Thoracic aorta (tissue), 2 donors: ENCODE measurements around the gene SNX6. TPM values are rescaled to one million over a fixed set of nuclear protein-coding genes. Genes with fewer than 3 reads are reported as not detected.

Experiments used
- ATAC-seq: fragments of 150-250 bp; one replicate; pipeline ENCODE4 v1.8.0; 2017; ENCODE audit warnings: low read depth; ENCODE audit not compliant: insufficient number of reproducible peaks, low FRiP score
- DNase-seq: peaks from one replicate; pipeline ENCODE4 v3.0.0-alpha.2; 2020; ENCODE audit warnings: low spot score
- H3K27ac ChIP-seq, 2 donors: fragments of 200-600 bp; sonication (generic); 1 replicate in 1 of 2; 2 replicates in 1 of 2; pipeline ENCODE4 v1.5.1; 2016; ENCODE audit warnings: mild to moderate bottlenecking in 2 of 2, moderate library complexity in 2 of 2
- H3K27me3 ChIP-seq: fragments of 200-600 bp; sonication (generic); replicated peaks from 2 replicates; pipeline ENCODE4 v1.6.0; 2016; ENCODE audit warnings: mild to moderate bottlenecking; ENCODE audit not compliant: insufficient read depth
- H3K36me3 ChIP-seq: fragments of 200-600 bp; sonication (generic); one replicate; pipeline ENCODE4 v1.5.1; 2016
- H3K4me1 ChIP-seq, 2 donors: fragments of 200-600 bp; sonication (generic); 1 replicate in 1 of 2; 2 replicates in 1 of 2; pipeline versions ENCODE4 v1.5.1 to v1.6.0; 2016; ENCODE audit warnings: low read depth in 2 of 2, mild to moderate bottlenecking in 1 of 2; ENCODE audit not compliant: control insufficient read depth in 1 of 2
- H3K4me3 ChIP-seq: fragments of 200-600 bp; sonication (generic); 2 replicates; pipeline ENCODE4 v1.5.1; 2016; ENCODE audit warnings: mild to moderate bottlenecking
- H3K9me3 ChIP-seq: fragments of 200-600 bp; sonication (generic); 2 replicates; pipeline ENCODE4 v1.5.1; 2016
- CTCF ChIP-seq: fragments of 200-600 bp; sonication (generic); IDR thresholded peaks from one replicate; pipeline ENCODE4 v1.5.1; 2019; ENCODE audit warnings: antibody characterized with exemption
- total RNA-seq, 2 donors: library from RNA; depleted of rRNA; stranded (reverse); fragments of >200 nt; gene quantifications; one replicate each; pipeline versions ENCODE4 v1.1.0 to v1.2.3, GENCODE V29; 2016

Gene SNX6
- total RNA-seq, 2 donors from 2014 or later = 84.2 to 128 TPM

GRCh38 chr14:34620839-34621238 lies 9.1 kb downstream of the SNX6 start:
- H3K4me3 ChIP-seq = no peak overlapping the region
- ATAC-seq = no peak
- H3K27me3 ChIP-seq = no peaks in the 10 kb centered on the region
- TF ChIP-seq CTCF = no peak
- H3K9me3 ChIP-seq = no peaks in the 10 kb centered on the region
- no peak for DNase-seq
- H3K27ac ChIP-seq = no peak overlapping the region
- H3K4me1 ChIP-seq = peaks cover 6 to 13% of the 10 kb centered on the region in 2 donors
- H3K36me3 ChIP-seq = peaks cover 10% of the 10 kb centered on the region

- no peak for DNase-seq
- peaks cover 10% of the 10 kb centered on the region for H3K36me3 ChIP-seq
- ATAC-seq = no peak
Observed at GRCh38 chr14:34620115-34620514, 9.8 kb downstream of the SNX6 start.

GRCh38 chr14:34619471-34619870 lies 10.5 kb downstream of the SNX6 start:
- Histone ChIP-seq H3K9me3 (no peaks in the 10 kb centered on the region), H3K4me1 (peaks cover 6 to 8% of the 10 kb centered on the region in 2 donors), H3K4me3 (no peak overlapping the region), H3K36me3 (peaks cover 10% of the 10 kb centered on the region), H3K27me3 (no peaks in the 10 kb centered on the region), H3K27ac (no peak overlapping the region)
- no peak for TF ChIP-seq CTCF
- ATAC-seq (no peak), DNase-seq (no peak)

More at GRCh38 chr14:34620115-34620514, 9.8 kb downstream of the SNX6 start:
- Histone ChIP-seq H3K9me3 (no peaks in the 10 kb centered on the region), H3K4me1 (peaks cover 6 to 13% of the 10 kb centered on the region in 2 donors), H3K27me3 (no peaks in the 10 kb centered on the region), H3K27ac (no peak overlapping the region), H3K4me3 (no peak overlapping the region)
- TF ChIP-seq CTCF = no peak

GRCh38 chr14:34616360-34616759 lies 13.6 kb downstream of the SNX6 start:
- no peak for TF ChIP-seq CTCF
- DNase-seq = no peak
- H3K4me3 ChIP-seq = no peak overlapping the region
- ATAC-seq = no peak
- no peaks in the 10 kb centered on the region for H3K27me3 ChIP-seq
- no peak overlapping the region for H3K27ac ChIP-seq
- H3K4me1 ChIP-seq = peaks cover 2 to 4% of the 10 kb centered on the region in 2 donors
- peaks cover 4% of the 10 kb centered on the region for H3K36me3 ChIP-seq
- H3K9me3 ChIP-seq = no peaks in the 10 kb centered on the region

- Histone ChIP-seq H3K27ac (no peak overlapping the region), H3K4me3 (no peak overlapping the region), H3K36me3 (peaks cover 4% of the 10 kb centered on the region), H3K27me3 (no peaks in the 10 kb centered on the region), H3K4me1 (peaks cover 0 to 2% of the 10 kb centered on the region in 2 donors), H3K9me3 (no peaks in the 10 kb centered on the region)
- no peak for DNase-seq
- no peak for ATAC-seq
- no peak for TF ChIP-seq CTCF
Observed at GRCh38 chr14:34615507-34615906, 14.4 kb downstream of the SNX6 start.
